Loucy (cell line): ENCODE data around the gene NEMF.

Experiments used
- EZH2phosphoT487 ChIP-seq: fragments of 200-600 bp; IDR thresholded peaks from 2 replicates; pipeline ENCODE4 v1.6.1; 2018; ENCODE audit warnings: antibody characterized with exemption, mild to moderate bottlenecking, moderate library complexity, borderline replicate concordance
- TF ChIP-seq, protein P1 (sequence below): fragments of 200-600 bp; sonication (generic); conservative IDR thresholded peaks from 2 replicates; pipeline ENCODE4 v1.5.1; 2014; ENCODE audit warnings: mild to moderate bottlenecking, antibody characterized with exemption, low read length

DNA sequence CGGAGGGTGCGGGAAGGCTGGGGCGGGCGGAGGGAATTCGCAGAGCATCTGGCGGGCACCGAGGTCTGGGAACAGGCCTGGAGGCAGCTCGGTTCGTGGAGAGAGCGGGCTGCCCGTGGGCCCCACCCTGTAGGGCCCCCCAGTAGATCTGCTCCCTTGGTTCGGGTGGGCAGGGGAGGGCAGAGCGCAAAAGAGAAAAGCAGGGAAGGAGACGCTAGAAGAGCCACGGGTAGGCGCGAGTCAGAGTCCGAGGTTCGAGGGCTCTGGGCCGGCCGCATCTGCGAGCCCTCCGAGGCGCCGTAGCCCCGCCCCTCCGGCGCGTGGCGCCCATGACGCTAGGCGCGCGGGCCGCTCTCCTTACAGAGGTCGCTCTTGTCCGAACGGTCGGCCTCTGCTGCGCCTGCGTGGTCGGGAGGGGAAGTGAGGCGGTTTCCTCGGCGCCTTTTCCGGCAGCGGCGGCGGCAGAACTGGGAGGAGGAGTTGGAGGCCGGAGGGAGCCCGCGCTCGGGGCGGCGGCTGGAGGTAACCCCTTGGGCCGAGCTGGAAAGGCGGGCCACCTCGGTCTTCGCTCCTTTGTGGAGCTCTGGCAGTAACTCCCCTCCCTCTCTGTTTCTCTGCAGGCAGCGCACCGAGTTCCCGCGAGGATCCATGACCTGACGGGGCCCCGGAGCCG lies 40.2 kb upstream of the NEMF start, which contains the start of gene ARF6:
- TF ChIP-seq, protein P1, sequence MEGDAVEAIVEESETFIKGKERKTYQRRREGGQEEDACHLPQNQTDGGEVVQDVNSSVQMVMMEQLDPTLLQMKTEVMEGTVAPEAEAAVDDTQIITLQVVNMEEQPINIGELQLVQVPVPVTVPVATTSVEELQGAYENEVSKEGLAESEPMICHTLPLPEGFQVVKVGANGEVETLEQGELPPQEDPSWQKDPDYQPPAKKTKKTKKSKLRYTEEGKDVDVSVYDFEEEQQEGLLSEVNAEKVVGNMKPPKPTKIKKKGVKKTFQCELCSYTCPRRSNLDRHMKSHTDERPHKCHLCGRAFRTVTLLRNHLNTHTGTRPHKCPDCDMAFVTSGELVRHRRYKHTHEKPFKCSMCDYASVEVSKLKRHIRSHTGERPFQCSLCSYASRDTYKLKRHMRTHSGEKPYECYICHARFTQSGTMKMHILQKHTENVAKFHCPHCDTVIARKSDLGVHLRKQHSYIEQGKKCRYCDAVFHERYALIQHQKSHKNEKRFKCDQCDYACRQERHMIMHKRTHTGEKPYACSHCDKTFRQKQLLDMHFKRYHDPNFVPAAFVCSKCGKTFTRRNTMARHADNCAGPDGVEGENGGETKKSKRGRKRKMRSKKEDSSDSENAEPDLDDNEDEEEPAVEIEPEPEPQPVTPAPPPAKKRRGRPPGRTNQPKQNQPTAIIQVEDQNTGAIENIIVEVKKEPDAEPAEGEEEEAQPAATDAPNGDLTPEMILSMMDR: no peak
- TF ChIP-seq EZH2phosphoT487: no peak
